ENCODE results near the gene CBFA2T2. TPM values are rescaled to one million over a fixed set of nuclear protein-coding genes. Genes with fewer than 3 reads are reported as not detected.

CBFA2T2 gene
- total and polyA plus RNA-seq, 2 donors from 2014 or later = 5.5 to 17.3 TPM

DNA sequence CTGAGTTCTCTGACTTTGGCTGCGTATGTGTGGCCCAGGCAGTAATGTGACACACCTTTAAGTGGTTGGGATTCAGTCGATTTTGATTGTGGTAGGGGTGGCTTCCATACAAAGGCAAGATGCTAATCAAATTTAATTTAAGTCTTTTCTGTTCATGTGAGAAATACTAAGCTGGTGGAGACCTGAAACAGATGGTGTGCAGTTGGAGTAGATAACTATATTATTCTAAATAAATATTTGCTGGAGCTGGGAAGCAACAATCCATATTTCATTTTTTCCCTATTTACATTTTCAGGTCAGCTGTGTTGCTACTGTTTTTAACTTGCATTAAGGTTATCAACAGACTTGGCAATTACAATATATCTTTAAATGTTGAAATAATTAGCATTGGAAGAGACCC is 104.8 kb downstream of the CBFA2T2 start:
- FAIRE-seq (no peak), DNase-seq (no peak)
- Histone ChIP-seq H3K4me1 (ENCODE audit: control insufficient read depth in 2 of 3, insufficient read depth in 2 of 3, low read depth in 1 of 3, low read length in 3 of 3) (peaks cover 0 to 3% (median 0%) of the 10 kb centered on the region in 3 donors), H3K36me3 (ENCODE audit: control insufficient read depth in 2 of 3, insufficient read depth in 3 of 3, low read length in 3 of 3) (no peaks in the 10 kb centered on the region), H3K27me3 (ENCODE audit: control insufficient read depth, insufficient read depth, low read length) (no peaks in the 10 kb centered on the region), H3K27ac (ENCODE audit: low read depth in 2 of 2, low read length in 2 of 2) (no peak overlapping the region), H3K9ac (ENCODE audit: low read length in 3 of 3) (no peak overlapping the region), H3K9me3 (ENCODE audit: control insufficient read depth in 2 of 3, insufficient read depth in 1 of 3, low read length in 3 of 3) (no peaks in the 10 kb centered on the region), H3K4me3 (ENCODE audit: low read length in 3 of 3) (no peak overlapping the region)
- TF ChIP-seq CTCF (IDR thresholded peaks at IDR 0.05; ENCODE audit: borderline replicate concordance, extremely low read depth, insufficient read depth) = no peak
- intact Hi-C loops (cut with DNase I) = no loop called here

GRCh38 chr20:33600414-33600813 is 110.5 kb downstream of the CBFA2T2 start:
- Histone ChIP-seq H3K36me3 (ENCODE audit: control insufficient read depth in 2 of 3, insufficient read depth in 3 of 3, low read length in 3 of 3) (peaks cover 0 to 2% (median 0%) of the 10 kb centered on the region in 3 donors), H3K9me3 (ENCODE audit: control insufficient read depth in 2 of 3, insufficient read depth in 1 of 3, low read length in 3 of 3) (no peaks in the 10 kb centered on the region), H3K27ac (ENCODE audit: low read depth in 2 of 2, low read length in 2 of 2) (no peak overlapping the region), H3K4me1 (ENCODE audit: control insufficient read depth in 2 of 3, insufficient read depth in 2 of 3, low read depth in 1 of 3, low read length in 3 of 3) (peaks cover 0 to 2% (median 0%) of the 10 kb centered on the region in 3 donors), H3K4me3 (ENCODE audit: low read length in 3 of 3) (no peak overlapping the region), H3K9ac (ENCODE audit: low read length in 3 of 3) (no peak overlapping the region), H3K27me3 (ENCODE audit: control insufficient read depth, insufficient read depth, low read length) (no peaks in the 10 kb centered on the region)
- intact Hi-C loops (cut with DNase I) = no loop called here
- DNase-seq (no peak), FAIRE-seq (no peak)
- no peak for TF ChIP-seq CTCF (IDR thresholded peaks at IDR 0.05; ENCODE audit: borderline replicate concordance, extremely low read depth, insufficient read depth)

- H3K27ac ChIP-seq (ENCODE audit: low read depth in 2 of 2, low read length in 2 of 2) = no peak overlapping the region
- peaks cover 0 to 2% (median 0%) of the 10 kb centered on the region in 3 donors for H3K4me1 ChIP-seq (ENCODE audit: control insufficient read depth in 2 of 3, insufficient read depth in 2 of 3, low read depth in 1 of 3, low read length in 3 of 3)
- H3K4me3 ChIP-seq (ENCODE audit: low read length in 3 of 3) = no peak overlapping the region
- DNase-seq = no peak
- H3K9ac ChIP-seq (ENCODE audit: low read length in 3 of 3) = no peak overlapping the region
- no peaks in the 10 kb centered on the region for H3K27me3 ChIP-seq (ENCODE audit: control insufficient read depth, insufficient read depth, low read length)
- no peak for FAIRE-seq
- peaks cover 0 to 2% (median 0%) of the 10 kb centered on the region in 3 donors for H3K36me3 ChIP-seq (ENCODE audit: control insufficient read depth in 2 of 3, insufficient read depth in 3 of 3, low read length in 3 of 3)
- no peaks in the 10 kb centered on the region for H3K9me3 ChIP-seq (ENCODE audit: control insufficient read depth in 2 of 3, insufficient read depth in 1 of 3, low read length in 3 of 3)
- no peak for TF ChIP-seq CTCF (IDR thresholded peaks at IDR 0.05; ENCODE audit: borderline replicate concordance, extremely low read depth, insufficient read depth)
- intact Hi-C loops (cut with DNase I) = no loop called here
Measured at GRCh38 chr20:33600981-33601380, 111.1 kb downstream of the CBFA2T2 start.

DNA sequence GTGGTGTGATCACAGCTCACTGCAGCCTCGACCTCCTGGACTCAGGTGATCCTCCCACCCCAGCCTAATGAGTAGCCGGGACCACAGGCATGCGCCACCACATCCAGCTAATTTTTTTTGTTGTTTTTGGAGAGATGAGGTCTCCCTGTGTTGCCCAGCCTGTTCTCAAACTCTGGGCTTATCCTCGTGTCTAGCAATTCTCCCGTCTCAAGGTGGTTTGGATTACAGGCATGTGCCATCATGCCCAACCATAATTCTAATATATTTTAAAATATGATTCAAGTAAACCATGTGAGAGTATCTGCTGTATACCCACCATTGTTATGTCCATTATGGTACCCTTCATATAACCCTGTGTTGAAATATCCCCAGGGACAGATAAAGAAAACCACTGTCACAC is 112.0 kb downstream of the CBFA2T2 start:
- FAIRE-seq = no peak
- Histone ChIP-seq H3K27me3 (ENCODE audit: control insufficient read depth, insufficient read depth, low read length) (no peaks in the 10 kb centered on the region), H3K36me3 (ENCODE audit: control insufficient read depth in 2 of 3, insufficient read depth in 3 of 3, low read length in 3 of 3) (peaks cover 0 to 3% (median 2%) of the 10 kb centered on the region in 3 donors), H3K4me1 (ENCODE audit: control insufficient read depth in 2 of 3, insufficient read depth in 2 of 3, low read depth in 1 of 3, low read length in 3 of 3) (peaks cover 0 to 2% (median 0%) of the 10 kb centered on the region in 3 donors), H3K27ac (ENCODE audit: low read depth in 2 of 2, low read length in 2 of 2) (no peak overlapping the region), H3K4me3 (ENCODE audit: low read length in 3 of 3) (no peak overlapping the region), H3K9ac (ENCODE audit: low read length in 3 of 3) (no peak overlapping the region), H3K9me3 (ENCODE audit: control insufficient read depth in 2 of 3, insufficient read depth in 1 of 3, low read length in 3 of 3) (no peaks in the 10 kb centered on the region)
- intact Hi-C loops (cut with DNase I) = no loop called here
- no peak for TF ChIP-seq CTCF (IDR thresholded peaks at IDR 0.05; ENCODE audit: borderline replicate concordance, extremely low read depth, insufficient read depth)
- DNase-seq = no peak

Data from kidney (tissue), 14 donors.